Ishikawa (cell line): ENCODE data around the gene TBX2.

Experiments used
- FOXM1 ChIP-seq: IDR thresholded peaks from 2 replicates; pipeline ENCODE4 v1.6.1; 2012; ENCODE audit warnings: low read depth, borderline replicate concordance
- TCF12 ChIP-seq: IDR thresholded peaks from 2 replicates; pipeline ENCODE4 v1.6.1; 2012; ENCODE audit warnings: low read depth

DNA sequence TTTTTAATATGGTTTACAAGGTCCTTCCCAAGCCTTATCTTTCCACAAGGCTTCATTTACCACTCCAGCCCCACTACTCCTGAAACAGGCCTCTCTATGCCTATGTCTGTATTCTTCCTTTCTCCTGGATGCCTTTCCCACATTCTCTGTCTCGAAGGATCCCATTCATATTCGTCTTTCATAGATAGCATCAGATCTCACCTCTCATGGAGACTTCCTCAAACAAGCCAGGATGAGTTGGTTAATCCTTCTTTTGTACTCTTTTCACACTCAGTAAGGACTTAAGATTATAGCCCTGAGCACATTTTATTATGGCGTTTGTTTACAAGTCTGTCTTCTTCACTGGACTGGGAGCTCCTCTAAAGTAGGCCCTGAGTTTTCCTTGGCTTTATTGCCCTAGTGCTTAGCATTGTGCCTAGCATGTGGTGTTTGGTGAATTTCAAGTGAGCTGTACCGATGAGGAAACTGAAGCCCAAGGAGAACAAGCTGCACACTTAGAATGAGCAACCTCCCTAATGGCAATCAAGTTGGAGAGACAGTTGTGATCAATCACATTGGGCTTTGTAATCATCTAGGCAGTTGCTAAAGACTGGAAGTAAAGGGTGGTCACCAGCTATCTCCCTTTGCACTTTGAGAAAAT, 42.6 kb downstream of the TBX2 start:
- TF ChIP-seq TCF12 (no peak), FOXM1 (no peak)
